Hepatocyte (in vitro differentiated cells): ENCODE results near the gene MON1B. TPM values are rescaled to one million over a fixed set of nuclear protein-coding genes. Genes with fewer than 3 reads are reported as not detected.

Experiments
- DNase-seq: peaks from one replicate; pipeline ENCODE4 v3.0.0-alpha.2; 2016; ENCODE audit warnings: low spot score
- H2AFZ ChIP-seq: fragments of 200-600 bp; sonication (generic); 2 replicates; pipeline ENCODE4 v1.6.0; 2016; ENCODE audit warnings: antibody characterized with exemption, mild to moderate bottlenecking
- H3K27ac ChIP-seq: fragments of 200-600 bp; sonication (generic); 2 replicates; pipeline ENCODE4 v1.5.1; 2016; ENCODE audit warnings: mild to moderate bottlenecking
- H3K27me3 ChIP-seq: fragments of 200-600 bp; sonication (generic); 2 replicates; pipeline ENCODE4 v1.6.1; 2016
- H3K36me3 ChIP-seq: fragments of 200-600 bp; sonication (generic); replicated peaks from 2 replicates; pipeline ENCODE4 v1.5.1; 2016; ENCODE audit warnings: low read depth; ENCODE audit not compliant: insufficient read depth
- H3K4me1 ChIP-seq: fragments of 200-600 bp; sonication (generic); 2 replicates; pipeline ENCODE4 v1.5.1; 2016; ENCODE audit warnings: mild to moderate bottlenecking, moderate library complexity; ENCODE audit not compliant: insufficient read depth
- H3K4me2 ChIP-seq: fragments of 200-600 bp; sonication (generic); 2 replicates; pipeline ENCODE4 v1.6.0; 2016
- H3K4me3 ChIP-seq: fragments of 200-600 bp; sonication (generic); 2 replicates; pipeline ENCODE4 v1.5.1; 2016; ENCODE audit warnings: mild to moderate bottlenecking
- H3K79me2 ChIP-seq: fragments of 200-600 bp; sonication (generic); 2 replicates; pipeline ENCODE4 v1.6.0; 2017; ENCODE audit warnings: mild to moderate bottlenecking
- H3K9me2 ChIP-seq: fragments of 200-600 bp; sonication (generic); replicated peaks from 2 replicates; pipeline ENCODE4 v1.6.0; 2017; ENCODE audit warnings: mild to moderate bottlenecking; ENCODE audit not compliant: insufficient read depth
- H3K9me3 ChIP-seq: fragments of 200-600 bp; sonication (generic); 2 replicates; pipeline ENCODE4 v1.5.1; 2016; ENCODE audit warnings: low read depth, mild to moderate bottlenecking
- H4K20me1 ChIP-seq: fragments of 200-600 bp; sonication (generic); 2 replicates; pipeline ENCODE4 v1.6.0; 2016; ENCODE audit warnings: mild to moderate bottlenecking; ENCODE audit not compliant: insufficient read depth, poor library complexity, severe bottlenecking
- CTCF ChIP-seq: fragments of 200-600 bp; sonication (generic); IDR thresholded peaks from 2 replicates; pipeline ENCODE4 v1.5.1; 2016; ENCODE audit warnings: antibody characterized with exemption, mild to moderate bottlenecking; ENCODE audit not compliant: poor library complexity
- EZH2 ChIP-seq: fragments of 200-600 bp; sonication (generic); IDR thresholded peaks from 2 replicates; pipeline ENCODE4 v1.6.1; 2016; ENCODE audit warnings: antibody characterized with exemption, mild to moderate bottlenecking, borderline replicate concordance
- EZH2phosphoT487 ChIP-seq: fragments of 200-600 bp; sonication (generic); IDR thresholded peaks from one replicate; pipeline ENCODE4 v1.6.1; 2018; ENCODE audit warnings: antibody characterized with exemption, mild to moderate bottlenecking, low read depth, moderate library complexity; ENCODE audit not compliant: unreplicated experiment, severe bottlenecking
- WGBS: methylation state at CpG from one replicate; pipeline ENCODE4 v1.1.6; 2016; ENCODE audit warnings: low lambda C conversion rate; ENCODE audit errors: missing lambda C conversion rate; 5-methylcytosine and 5-hydroxymethylcytosine counted together
- polyA plus RNA-seq: library from polyadenylated mRNA; unstranded; fragments of >200 nt; fragmentation: Nextera tagmentation; extraction: Ambion mirVana; gene quantifications from 2 replicates; pipeline ENCODE4 v1.2.1, GENCODE V29; 2016
- total RNA-seq: library from RNA; depleted of rRNA; stranded (reverse); fragments of >200 nt; gene quantifications from 2 replicates; pipeline ENCODE4 v1.2.3, GENCODE V29; 2014

The MON1B gene
- total and polyA plus RNA-seq, 2 experiments from 2014 or later, result 13.5 to 42.3 TPM

GRCh38 chr16:77197747-77198146, 6.8 kb downstream of the MON1B start:
- no peaks in the 10 kb centered on the region for H3K36me3 ChIP-seq
- 100% methylated on average over 2 of the region's 2 CpGs for WGBS
- H3K27ac ChIP-seq, result no peak overlapping the region

DNA sequence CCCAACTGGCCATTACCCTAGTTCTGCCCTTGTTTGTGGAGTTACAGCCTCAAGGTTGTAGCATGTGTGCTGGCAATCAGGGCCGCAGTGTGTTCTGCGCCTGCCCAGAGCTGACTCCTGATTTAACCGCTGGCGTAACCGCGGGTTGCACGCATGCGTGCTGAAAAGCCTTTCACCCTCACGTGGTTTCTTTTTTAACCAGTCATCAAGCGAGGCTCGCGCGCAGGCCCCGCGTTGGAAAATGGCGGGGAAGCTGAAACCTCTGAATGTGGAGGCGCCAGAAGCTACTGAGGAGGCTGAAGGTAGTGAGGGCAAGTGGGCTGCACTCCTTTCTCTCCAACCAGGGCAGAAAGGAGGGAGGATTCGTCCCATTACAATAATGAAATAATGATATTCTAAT, 8.2 kb downstream of the MON1B start, which contains the start of gene SYCE1L:
Gene SYCE1L (plus strand): TSS at position 198 of the 400 bp plus-strand sequence. CDS start 44 bp downstream, at position 242.
- no peaks in the 10 kb centered on the region for H3K9me3 ChIP-seq
- no peaks in the 10 kb centered on the region for H3K9me2 ChIP-seq
- no peaks in the 10 kb centered on the region for H4K20me1 ChIP-seq
- no peak within 1 kb of the TSS for H3K27ac ChIP-seq
- no peak within 1 kb of the TSS for H3K4me2 ChIP-seq
- DNase-seq, result no peak
- H2AFZ ChIP-seq, result no peak within 1 kb of the TSS
- TF ChIP-seq EZH2 (no peak), CTCF (no peak), EZH2phosphoT487 (no peak)
- no peak within 1 kb of the TSS for H3K4me3 ChIP-seq
- no peaks in the 10 kb centered on the region for H3K36me3 ChIP-seq
- no peaks in the 10 kb centered on the region for H3K27me3 ChIP-seq
- no peaks in the 10 kb centered on the region for H3K4me1 ChIP-seq
- H3K79me2 ChIP-seq, result no peaks in the 10 kb centered on the region
- WGBS, result 93% methylated on average over 18 of the region's 18 CpGs

More at GRCh38 chr16:77197747-77198146, 6.8 kb downstream of the MON1B start:
- Histone ChIP-seq H3K4me3 (no peak overlapping the region), H3K27me3 (no peaks in the 10 kb centered on the region), H3K4me2 (no peak overlapping the region), H2AFZ (no peak overlapping the region), H3K9me2 (no peaks in the 10 kb centered on the region), H3K4me1 (no peaks in the 10 kb centered on the region), H3K79me2 (peaks cover 6% of the 10 kb centered on the region), H3K9me3 (no peaks in the 10 kb centered on the region), H4K20me1 (no peaks in the 10 kb centered on the region)
- TF ChIP-seq EZH2 (no peak), EZH2phosphoT487 (no peak)
- DNase-seq, result no peak

GRCh38 chr16:77206533-77206932, 15.5 kb downstream of the MON1B start:
- Histone ChIP-seq H3K36me3 (no peaks in the 10 kb centered on the region), H3K27ac (no peak overlapping the region), H3K9me3 (no peaks in the 10 kb centered on the region), H3K4me1 (no peaks in the 10 kb centered on the region), H2AFZ (no peak overlapping the region), H3K79me2 (no peaks in the 10 kb centered on the region), H3K4me3 (no peak overlapping the region), H3K4me2 (no peak overlapping the region), H4K20me1 (no peaks in the 10 kb centered on the region), H3K27me3 (no peaks in the 10 kb centered on the region), H3K9me2 (no peaks in the 10 kb centered on the region)
- TF ChIP-seq EZH2 (no peak), EZH2phosphoT487 (no peak), CTCF (no peak)
- WGBS, result 82% methylated on average over 2 of the region's 2 CpGs
- DNase-seq, result no peak

GRCh38 chr16:77207030-77207429, 16.0 kb downstream of the MON1B start:
- no peaks in the 10 kb centered on the region for H3K9me2 ChIP-seq
- no peak for DNase-seq
- H3K27ac ChIP-seq, result no peak overlapping the region
- H3K36me3 ChIP-seq, result no peaks in the 10 kb centered on the region
- H3K27me3 ChIP-seq, result no peaks in the 10 kb centered on the region
- no peak overlapping the region for H3K4me3 ChIP-seq
- no peaks in the 10 kb centered on the region for H4K20me1 ChIP-seq
- TF ChIP-seq CTCF, result no peak
- TF ChIP-seq EZH2phosphoT487, result no peak
- TF ChIP-seq EZH2, result no peak
- H3K4me1 ChIP-seq, result no peaks in the 10 kb centered on the region
- H3K9me3 ChIP-seq, result no peaks in the 10 kb centered on the region
- no peak overlapping the region for H3K4me2 ChIP-seq
- no peaks in the 10 kb centered on the region for H3K79me2 ChIP-seq
- no peak overlapping the region for H2AFZ ChIP-seq
- WGBS, result 61% methylated on average over 5 of the region's 5 CpGs
